GM13976 (cell line): ENCODE measurements around the gene ATG12.

Source experiments
- DNase-seq: peaks from one replicate; pipeline ENCODE4 v3.0.0; 2012; ENCODE audit warnings: low spot score
- in situ Hi-C: fragments of 300-500 bp; cut with MboI; formaldehyde crosslinking; loops from one replicate; pipeline ENCODE4 v1.12.0; 2022; ENCODE audit warnings: low sequenced_read_pairs, mixed read lengths, inconsistent platforms; ENCODE audit not compliant: unreplicated experiment
- TF ChIP-seq, protein P1 (sequence below): IDR thresholded peaks from 2 replicates; pipeline ENCODE4 v1.5.1; 2012; ENCODE audit warnings: borderline replicate concordance, mild to moderate bottlenecking; ENCODE audit not compliant: insufficient read depth; ENCODE audit errors: extremely low read depth, missing control alignments, control extremely low read depth

ATG12 gene

GRCh38 chr5:115785381-115786065 is 55.8 kb downstream of the ATG12 start:
- no peak for DNase-seq
- in situ Hi-C loops, result no loop called here
- TF ChIP-seq, protein P1, sequence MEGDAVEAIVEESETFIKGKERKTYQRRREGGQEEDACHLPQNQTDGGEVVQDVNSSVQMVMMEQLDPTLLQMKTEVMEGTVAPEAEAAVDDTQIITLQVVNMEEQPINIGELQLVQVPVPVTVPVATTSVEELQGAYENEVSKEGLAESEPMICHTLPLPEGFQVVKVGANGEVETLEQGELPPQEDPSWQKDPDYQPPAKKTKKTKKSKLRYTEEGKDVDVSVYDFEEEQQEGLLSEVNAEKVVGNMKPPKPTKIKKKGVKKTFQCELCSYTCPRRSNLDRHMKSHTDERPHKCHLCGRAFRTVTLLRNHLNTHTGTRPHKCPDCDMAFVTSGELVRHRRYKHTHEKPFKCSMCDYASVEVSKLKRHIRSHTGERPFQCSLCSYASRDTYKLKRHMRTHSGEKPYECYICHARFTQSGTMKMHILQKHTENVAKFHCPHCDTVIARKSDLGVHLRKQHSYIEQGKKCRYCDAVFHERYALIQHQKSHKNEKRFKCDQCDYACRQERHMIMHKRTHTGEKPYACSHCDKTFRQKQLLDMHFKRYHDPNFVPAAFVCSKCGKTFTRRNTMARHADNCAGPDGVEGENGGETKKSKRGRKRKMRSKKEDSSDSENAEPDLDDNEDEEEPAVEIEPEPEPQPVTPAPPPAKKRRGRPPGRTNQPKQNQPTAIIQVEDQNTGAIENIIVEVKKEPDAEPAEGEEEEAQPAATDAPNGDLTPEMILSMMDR, result no peak

DNA sequence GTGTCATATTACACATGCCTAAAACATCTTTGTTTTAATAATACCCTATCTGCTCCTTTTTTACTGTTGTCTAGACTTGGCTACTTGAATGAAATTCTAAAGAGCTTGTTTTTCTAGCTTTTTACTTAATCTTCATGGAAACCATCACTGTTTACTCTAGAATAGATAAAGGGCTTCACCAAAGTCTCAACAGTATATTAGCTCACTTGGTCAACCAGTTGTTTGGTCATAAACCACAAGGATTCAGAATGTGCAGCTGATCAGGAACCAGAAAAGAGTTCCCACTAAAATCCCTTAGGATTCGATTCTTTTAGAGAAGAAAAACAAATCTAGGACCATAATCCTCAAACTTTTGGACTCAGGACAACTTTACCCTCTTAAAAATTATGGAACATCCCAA is 62.9 kb downstream of the ATG12 start:
- in situ Hi-C loops, result no loop called here
- DNase-seq, result no peak
- TF ChIP-seq, protein P1, result no peak
